GM15510 (cell line): ENCODE measurements around the gene TLE1.

Experiments used
- POLR2A ChIP-seq: IDR thresholded peaks from 3 replicates; pipeline ENCODE4 v1.6.1; 2011; ENCODE audit warnings: borderline replicate concordance; ENCODE audit not compliant: insufficient read length; ENCODE audit errors: extremely low read depth

Gene TLE1

GRCh38 chr9:81604306-81605169, 84.8 kb downstream of the TLE1 start:
- no peak for TF ChIP-seq POLR2A

- no peak for TF ChIP-seq POLR2A
Observed at GRCh38 chr9:81602887-81603680, 86.3 kb downstream of the TLE1 start.

- TF ChIP-seq POLR2A, result no peak
Observed at GRCh38 chr9:81601639-81602623, 87.4 kb downstream of the TLE1 start.

GRCh38 chr9:81600631-81601030, 88.7 kb downstream of the TLE1 start:
- no peak for TF ChIP-seq POLR2A

- TF ChIP-seq POLR2A, result no peak
Observed at GRCh38 chr9:81599837-81600236, 89.5 kb downstream of the TLE1 start.

GRCh38 chr9:81598811-81599210, 90.5 kb downstream of the TLE1 start:
- no peak for TF ChIP-seq POLR2A

- TF ChIP-seq POLR2A, result no peak
Observed at GRCh38 chr9:81598123-81598497, 91.2 kb downstream of the TLE1 start.

- TF ChIP-seq POLR2A, result no peak
Observed at GRCh38 chr9:81597419-81598122, 91.8 kb downstream of the TLE1 start.

GRCh38 chr9:81596679-81597418, 92.5 kb downstream of the TLE1 start:
- no peak for TF ChIP-seq POLR2A

GRCh38 chr9:81595887-81596543, 93.3 kb downstream of the TLE1 start:
- TF ChIP-seq POLR2A, result no peak

GRCh38 chr9:81594415-81594814, 94.9 kb downstream of the TLE1 start:
- TF ChIP-seq POLR2A, result no peak

GRCh38 chr9:81592887-81593266, 96.5 kb downstream of the TLE1 start:
- no peak for TF ChIP-seq POLR2A

GRCh38 chr9:81591791-81592190, 97.6 kb downstream of the TLE1 start:
- TF ChIP-seq POLR2A, result no peak

GRCh38 chr9:81590688-81591087, 98.7 kb downstream of the TLE1 start:
- TF ChIP-seq POLR2A, result no peak

GRCh38 chr9:81589819-81590218, 99.5 kb downstream of the TLE1 start:
- no peak for TF ChIP-seq POLR2A
